IPS DF 4.7 (cell line): Measurements from ENCODE around the gene GABRG3.
A peak's percentile ranks its signal among the peaks of the same experiment; 100 is the strongest.

Experiments
- DNase-seq: peaks from one replicate; pipeline ENCODE4 v3.0.0-alpha.2; 2013; ENCODE audit warnings: low spot score; ENCODE audit errors: extremely low read depth

The GABRG3 gene

DNA sequence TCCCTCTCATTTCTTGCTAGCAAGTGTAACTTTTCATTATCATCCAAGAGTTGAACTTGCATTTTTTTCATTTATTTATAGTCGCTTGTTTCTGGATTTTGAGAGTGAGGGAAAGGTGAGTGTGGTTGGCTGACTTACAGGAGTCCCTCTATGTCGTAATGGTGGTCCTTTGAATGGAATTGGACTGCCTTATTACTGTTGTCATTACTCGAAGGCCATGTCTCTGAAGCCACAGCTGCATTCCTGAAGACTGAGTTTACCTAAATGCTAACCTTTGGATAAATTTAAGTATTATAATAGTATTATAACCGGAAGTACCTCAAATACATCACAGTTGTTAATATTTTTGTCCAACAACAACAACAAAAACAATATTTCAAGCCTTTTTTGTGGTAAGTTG is 488.9 kb downstream of the GABRG3 start:
- no peak for DNase-seq

DNA sequence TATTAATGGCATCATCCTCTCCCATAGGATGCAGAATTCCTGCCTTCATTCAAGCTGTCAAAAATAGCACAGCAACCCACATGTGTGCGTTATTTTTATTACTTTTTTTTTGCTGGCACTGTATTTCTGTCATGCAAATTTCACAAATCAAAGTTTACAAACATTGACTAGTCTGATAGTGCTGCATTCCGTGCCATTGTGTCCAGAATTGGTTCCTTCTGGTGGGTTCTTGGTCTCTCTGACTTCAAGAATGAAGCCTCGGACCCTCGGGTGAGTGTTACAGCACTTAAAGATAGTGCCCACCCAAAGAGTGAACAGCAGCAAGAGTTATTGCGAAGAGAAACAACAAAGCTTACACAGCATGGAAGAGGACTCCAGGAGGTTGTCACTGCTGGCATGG is 490.2 kb downstream of the GABRG3 start:
- no peak for DNase-seq

DNA sequence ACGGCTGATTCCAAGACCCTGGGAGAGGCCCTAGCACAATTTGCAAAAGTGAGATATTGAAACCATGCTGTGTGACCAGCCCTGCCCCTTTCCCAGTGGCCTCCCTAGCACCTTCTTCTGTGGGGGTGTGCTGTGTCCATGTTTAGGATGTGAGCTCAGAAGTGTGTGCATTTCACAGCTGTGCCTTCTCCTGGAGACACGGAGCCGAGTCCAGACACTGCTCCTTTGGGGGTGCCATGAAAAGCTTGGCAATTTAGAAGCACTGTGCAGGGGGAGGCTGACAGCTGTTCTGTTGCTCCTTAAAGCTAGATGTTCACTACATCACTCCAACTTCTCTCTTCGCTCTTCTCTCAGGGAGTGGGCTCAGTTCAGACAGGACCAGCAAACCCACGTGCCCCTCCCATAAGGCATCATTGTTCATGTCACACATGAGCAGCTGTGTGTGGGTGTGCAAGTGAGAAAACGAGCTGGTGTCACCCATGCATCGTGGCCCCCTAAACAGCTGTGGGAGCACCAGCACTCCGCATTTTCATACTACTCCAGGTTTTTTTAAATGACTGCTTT is 492.6 kb downstream of the GABRG3 start:
- no peak for DNase-seq

DNA sequence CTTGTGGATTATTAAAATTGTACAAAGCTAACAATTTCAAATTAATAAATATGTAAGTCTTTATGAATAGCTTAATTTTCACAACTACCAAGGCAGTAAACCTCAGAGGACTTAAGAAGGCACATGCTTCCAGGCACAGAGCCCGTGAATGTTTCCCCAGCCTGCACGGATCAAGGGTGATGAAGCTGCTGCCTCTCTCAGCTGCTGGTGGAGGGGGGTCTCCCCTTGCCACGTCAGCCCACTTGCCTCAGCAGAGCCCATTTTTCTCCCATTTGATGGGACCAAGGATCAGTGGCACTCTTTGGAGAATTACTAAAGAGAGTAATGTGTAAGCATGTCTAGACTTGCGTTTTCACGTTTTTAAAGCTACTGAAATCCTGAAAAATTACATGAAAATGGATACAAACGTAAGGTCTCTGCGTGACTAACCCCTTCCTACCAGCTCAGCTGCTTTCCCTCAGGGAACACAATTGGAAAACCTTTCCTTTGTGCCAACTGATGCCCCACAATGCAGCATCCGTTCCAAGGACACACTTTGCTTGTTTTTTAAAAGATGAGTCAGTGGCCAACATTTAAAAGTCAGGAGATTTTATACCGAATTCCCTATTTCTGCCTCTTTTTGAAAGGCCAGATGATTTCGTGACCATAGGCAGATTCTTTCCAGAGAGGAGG is 494.1 kb downstream of the GABRG3 start:
- no peak for DNase-seq

DNA sequence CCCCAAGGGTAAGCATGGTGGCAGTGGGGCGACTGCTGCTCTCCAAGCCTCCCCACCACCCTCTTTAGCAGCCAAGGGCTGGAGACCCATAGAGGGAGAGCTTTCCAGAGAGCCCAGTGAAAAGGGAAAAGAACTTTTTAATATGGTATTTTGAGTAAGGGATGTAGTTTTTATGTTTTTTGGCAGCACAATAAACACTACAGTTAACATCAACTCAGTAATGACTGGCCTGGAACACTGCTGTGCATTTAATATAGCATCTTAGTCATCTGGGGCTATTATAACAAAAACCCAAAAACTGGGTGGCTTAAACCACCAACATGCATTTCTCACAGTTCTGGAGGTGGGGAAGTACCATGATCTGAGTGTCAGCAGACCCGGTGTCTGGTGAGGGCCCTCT is 495.8 kb downstream of the GABRG3 start:
- no peak for DNase-seq

DNA sequence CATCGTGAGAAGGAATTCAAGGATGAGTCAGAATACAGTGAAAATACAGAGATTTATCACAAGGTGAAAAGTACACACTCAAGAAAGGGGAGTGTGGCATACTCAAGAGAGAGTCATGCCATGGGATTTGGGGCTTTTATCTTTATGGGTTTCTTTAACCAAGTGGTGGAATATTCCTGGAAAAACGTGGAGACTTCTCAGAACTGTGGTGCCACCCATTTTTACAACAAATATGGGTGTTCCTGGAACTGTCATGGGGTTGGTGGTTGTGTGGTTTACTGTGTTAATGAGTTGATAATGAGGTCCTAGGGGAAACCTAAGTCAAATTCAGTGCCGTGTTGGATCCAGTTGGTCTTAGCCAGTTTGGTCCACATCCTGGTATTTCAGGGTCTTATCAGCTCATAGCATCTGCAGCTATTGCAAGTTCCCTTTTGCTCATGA is 497.2 kb downstream of the GABRG3 start:
- DNase-seq, result no peak

DNA sequence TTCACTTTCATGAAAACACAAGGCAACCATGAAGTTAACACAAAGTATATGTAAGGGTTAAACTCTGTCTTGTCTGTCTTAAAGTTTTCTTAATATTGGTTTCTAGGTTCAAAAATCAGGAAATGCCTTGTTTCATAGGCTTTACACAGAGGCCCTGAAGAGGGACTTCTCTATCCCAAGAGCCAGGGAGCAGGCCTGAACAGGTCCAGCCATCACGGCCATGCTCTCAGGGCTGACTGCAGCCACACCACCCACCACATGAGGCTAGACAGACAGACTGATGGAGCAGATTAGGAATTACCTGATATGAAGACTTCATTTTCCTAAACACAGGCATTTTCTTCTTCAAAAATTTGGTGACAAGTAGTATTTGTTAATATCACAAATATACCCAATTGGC is 502.9 kb downstream of the GABRG3 start:
- no peak for DNase-seq

DNA sequence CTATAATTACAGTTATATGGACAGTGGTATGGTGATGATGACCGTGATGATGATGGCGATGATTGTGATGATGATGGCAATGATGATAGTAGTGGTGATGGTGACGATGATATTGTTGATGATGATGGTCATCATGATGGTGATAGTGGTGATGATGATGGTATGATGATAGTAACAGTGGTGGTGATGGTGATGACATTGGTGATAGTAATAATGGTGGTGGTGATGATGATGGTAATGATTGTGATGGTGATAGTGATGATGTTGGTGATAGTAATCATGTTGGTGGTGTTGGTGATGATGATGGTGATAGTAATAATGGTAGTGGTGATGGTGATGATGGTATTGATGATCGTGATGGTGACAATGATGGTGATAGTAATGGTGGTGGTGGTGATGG is 504.4 kb downstream of the GABRG3 start:
- no peak for DNase-seq

DNA sequence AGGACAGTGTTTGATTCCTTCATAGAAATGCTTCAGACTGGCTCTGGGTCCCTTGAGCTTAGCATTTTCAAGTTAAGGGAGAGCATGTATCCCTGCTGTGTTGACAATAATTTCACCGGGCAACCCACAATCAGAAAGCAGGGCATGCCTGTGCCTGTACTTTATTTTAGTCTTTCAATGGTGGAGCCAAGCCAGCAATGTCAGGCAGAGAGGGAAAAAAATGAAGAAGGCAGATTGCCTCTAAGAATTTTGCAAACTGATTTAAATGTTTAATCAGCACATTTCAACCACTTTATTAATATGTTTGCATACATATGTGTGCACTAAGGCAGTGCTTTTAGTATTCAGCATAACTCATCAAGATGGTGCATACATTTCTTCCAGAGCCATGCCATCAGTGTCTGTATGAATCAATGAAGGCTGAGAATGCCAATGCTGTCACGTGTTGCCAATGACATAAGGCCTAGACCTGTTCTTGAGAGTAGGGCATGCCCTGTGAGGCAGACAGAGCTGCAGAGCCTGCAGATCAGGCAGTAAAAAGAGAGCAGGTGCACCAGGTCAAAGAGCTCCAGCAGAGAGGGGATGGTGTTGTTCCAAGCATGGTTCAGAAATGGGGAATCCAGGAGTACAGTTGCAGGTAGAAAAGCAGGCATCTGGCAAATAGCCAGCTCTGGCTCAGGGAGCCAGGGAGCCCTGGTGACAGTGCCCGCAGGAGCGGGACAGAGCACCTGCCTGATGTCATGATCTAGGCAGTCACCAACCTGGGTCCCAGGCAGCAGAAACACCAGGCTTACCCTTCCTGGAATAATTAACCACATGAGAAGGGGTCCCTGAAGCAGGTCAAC is 508.5 kb downstream of the GABRG3 start:
- DNase-seq, result no peak

DNA sequence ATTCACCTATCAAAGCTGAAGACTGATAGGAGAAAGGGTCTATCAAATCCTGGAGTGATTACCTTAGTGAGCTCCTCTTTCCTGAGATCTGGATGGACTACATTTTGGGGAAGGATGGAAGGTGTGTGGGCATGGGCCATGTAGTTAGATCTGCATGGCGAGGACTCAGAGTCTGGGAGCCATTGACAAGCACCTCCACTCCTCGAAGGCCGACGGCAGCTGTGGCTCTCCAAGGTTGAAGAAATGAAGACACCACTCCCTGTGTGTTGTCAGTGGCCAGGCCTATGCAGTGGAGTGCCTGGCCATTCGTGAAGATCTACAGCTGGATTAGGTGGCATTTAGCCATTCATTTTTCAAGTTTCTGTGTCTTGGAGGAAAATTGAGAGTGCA is 509.2 kb downstream of the GABRG3 start:
- DNase-seq, result no peak

DNA sequence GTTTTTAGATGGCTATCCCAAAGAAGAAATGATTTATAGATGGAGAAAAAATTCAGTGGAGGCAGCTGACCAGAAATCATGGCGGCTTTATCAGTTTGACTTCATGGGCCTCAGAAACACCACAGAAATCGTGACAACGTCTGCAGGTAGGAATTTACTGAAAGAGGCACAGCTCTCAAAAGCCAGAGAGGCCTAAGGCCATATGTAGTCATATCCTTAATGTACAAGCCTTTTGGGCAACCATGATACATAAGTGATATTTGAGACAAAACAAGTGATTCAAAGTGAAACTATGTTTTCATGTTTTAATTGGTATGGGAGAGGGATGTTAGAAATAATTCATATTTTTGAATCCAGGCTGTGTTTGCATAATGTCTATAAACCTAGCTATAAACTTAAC is 509.7 kb downstream of the GABRG3 start:
- no peak for DNase-seq

DNA sequence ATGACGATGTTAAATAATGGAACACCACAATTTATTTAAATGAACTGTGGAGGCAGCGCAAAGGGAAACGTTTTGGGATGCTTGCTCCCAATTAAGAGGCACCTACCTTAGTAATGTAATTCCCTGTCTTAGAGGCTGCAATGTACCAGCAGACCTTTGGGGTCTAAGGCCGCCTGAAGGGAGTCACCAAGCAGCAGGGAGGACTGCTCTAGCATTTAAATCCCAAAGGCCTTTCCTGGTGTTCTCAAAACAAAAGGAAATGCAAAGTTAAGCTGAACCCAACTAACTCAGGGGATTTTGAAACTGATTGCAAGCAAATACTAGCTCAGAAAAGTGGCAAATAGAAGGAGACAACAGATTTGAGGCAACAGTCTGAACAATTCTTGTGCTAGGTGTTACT is 510.8 kb downstream of the GABRG3 start:
- peak; percentile 56 for DNase-seq

DNA sequence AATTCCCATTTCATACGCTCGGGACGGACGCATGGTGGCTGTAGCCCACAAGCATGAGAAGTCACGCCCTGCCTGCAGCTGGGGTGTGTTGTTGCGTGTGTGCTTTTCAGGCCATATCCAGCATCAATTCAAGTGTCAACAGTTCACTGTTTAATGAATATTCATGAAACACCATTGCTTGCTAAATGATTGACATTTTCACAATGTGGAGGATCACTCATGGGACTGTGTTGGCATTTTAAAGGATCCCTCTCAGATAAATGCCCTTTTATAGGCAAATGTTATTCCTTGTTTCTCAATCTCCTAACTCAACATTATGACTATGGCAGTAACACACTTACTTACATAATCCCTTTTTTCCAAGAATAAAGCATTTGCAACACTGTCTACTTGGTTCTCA is 511.3 kb downstream of the GABRG3 start:
- DNase-seq, result no peak

DNA sequence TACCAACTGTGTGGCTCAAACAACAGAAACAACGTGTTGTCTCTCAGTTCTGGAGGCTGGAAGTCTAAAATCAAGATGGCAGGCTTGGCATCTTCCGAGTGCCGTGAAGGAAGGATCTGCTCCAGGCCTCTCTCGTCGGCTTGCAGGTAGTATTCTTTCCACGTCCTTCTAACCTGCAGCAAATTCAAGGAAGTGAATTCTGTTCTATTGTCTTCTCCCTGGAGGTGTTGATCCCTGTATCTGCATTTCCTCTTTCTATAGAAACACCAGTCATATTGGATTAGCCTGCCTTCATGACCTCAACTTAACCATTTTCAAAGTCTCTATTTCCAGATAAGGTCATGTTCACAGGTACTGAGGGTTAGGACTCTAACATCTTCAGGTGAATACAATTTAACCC is 512.1 kb downstream of the GABRG3 start:
- no peak for DNase-seq

DNA sequence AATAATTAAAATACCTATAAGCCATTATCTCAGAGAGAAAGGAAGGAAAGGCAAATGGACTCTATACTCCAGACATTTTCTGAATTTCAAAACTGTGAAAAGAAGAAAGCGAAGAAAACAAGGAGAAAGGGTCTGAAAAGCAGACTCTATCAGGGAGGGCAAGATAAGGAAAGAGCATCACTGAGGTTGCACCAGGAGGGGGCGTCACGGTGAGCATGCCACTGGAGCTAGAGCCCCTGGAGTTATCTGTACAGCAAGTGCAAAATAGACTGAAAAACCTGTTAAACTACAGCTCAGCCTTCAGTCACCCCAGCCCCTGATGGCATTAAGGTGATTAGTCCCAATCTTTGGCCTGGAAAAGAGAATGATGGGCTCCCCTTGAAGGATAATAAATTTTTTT is 514.3 kb downstream of the GABRG3 start:
- no peak for DNase-seq

DNA sequence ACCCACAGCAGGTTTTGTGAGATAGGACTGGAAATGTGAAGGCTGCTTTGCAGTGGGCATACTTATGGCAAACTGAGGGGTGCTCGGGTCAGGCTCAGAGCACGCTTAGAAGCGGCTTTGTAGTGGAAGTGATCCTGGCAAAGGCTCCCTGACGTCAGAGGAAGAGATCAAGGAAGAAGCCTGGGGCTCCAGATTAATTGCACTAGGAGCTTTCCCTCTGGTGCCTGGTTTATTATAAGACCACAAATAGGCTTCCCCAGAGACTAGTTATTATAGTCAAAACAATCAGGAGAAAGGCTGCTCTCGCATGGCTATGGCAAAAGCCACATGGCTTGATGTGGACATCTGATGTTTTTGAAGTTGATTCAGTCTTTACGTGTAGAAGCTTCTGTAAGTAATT is 515.1 kb downstream of the GABRG3 start:
- DNase-seq, result no peak

DNA sequence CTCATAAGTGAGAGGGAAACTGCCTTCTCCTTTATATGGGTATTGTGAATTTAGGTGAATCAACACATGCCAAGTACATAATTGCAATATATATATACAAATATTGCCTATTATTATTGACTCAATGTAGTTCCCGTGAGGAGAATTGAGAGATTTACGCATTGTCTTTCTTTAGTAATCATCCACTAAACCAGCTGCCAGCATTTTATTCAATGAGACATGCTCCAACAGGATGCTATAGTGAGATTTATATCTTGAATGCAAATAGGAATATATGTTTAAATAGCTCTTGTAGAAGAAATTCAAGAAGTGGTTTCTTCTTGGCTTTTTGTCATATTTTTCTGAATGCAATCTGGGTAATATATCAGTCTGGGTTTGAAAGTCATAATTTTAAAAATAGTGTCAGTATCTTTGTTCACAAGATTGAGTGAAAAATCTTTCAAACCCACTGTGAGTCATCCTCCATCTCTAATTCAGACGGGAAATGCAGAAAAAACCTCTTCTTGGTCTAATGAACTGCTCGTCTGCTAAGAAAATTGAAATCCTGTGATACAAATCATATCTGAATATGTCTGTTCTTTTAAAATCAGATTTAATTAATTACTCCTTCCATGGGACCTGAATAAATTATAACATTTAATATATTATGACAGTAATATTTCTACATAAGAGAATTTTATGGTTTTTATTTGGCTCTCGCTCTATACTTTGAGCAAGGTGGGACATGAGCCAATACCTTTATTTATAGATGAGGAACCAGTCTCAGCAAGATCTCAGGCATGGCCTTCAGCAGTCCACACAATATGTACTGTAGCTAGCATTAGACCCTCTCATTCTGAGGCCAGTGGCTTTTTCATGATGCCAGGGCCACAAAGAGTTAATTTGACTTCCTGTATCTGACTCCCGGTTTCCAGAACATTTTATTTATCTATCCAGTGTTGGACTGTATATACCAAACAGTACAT is 516.0 kb downstream of the GABRG3 start:
- DNase-seq, result no peak

DNA sequence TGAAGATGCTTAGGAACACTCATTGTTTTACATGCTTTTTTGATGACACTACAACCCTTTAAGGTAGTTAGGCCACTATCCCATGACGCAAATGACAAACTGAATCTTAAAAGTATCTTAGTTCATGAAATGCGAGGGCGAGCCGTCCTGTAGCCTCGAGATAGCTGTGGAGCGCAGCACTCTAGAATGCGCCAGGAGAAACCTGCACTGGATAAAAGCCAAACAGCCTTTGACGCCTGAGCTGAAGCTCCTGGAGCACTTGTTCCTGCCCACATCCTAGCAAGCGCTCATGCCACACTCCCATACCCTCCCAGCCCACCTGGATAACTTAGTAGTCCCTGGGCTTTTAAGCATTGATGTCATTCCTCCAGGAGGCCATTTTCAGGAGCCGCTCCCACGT is 516.9 kb downstream of the GABRG3 start:
- DNase-seq, result no peak

DNA sequence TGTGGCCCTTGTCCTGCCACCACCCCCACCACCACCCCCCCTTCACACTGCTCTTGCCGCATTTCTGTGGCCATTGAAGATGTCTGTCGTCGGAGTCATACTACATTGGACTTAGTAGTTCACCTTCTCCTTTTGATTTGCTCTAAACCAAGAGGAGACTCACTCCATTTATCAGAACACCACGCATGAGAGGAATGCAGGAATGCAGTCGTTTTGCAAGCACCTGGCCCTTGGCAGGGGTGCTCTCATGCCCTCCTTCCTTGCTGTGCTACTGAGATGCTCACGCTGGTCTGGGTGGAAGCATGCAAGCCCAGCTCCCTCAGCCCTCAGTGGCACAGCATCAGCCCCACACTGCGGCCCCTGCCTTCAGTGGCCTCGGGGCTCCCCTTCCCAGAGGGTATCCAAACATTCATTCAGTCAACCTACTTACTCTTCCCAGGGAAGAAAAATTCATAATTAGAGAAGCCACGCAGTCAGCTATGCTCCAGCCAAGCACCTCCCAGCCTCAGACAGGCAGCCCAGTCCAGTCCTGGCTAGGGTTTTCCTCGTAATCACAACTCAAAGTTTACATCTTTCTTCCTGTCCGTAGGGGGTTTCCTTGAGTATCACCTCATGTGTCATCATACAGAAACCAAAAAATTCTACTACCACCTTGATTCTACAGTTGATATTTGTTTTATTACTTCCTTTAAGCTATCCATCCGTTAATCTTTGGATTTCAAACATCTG is 520.0 kb downstream of the GABRG3 start:
- no peak for DNase-seq

DNA sequence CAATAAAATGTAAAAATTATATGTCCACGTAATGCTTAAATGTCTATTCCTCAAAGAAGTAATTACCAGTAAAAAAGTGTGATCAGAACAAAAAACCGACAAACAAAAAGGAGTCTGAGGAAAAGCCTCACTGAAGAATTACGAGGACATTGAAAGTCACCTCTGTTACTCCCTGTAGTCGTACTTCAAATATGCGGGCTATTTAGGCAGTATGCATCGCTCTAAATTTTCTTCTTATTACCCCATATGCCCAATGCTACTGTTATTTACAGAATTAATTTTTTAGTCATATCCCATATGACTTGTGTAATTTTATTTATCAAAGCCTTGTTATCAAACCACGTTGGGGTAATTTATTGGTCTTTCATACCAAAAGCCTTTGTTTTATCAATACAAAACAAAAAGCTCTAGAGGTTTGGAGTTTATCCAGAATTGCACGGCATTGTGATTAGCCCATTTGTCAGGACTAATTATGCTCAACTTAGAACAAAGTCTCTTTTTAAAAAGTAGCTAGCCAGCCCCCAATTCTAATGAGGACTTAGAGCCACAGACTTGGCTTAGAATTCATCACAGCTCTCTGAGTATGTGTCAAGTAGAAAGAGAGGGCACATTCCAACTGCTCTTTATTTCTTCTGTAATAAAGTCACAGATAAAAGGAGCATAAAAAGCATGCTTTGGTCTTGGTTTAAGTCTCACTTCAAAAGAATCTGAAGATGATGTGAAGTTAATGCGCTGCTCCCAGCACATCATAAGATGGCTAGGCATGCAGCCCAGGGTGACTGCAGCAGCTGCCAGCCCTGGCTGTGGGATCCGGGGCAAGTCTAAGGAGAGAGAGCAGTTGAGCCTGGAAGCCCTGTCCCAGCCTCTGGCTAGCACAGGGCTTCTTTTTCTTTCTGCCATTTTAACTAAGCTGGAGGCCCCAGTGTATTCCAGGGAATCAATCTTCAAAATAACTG is 521.0 kb downstream of the GABRG3 start:
- no peak for DNase-seq
